HG02943 (cell line): Measurements from ENCODE around the gene MBNL1.

ENCODE experiments used
- ATAC-seq: cut with Tn5 transposase; IDR thresholded peaks from one replicate; pipeline ENCODE4 v1.9.1; 2021; ENCODE audit warnings: mild to moderate bottlenecking, low read depth, moderate library complexity; ENCODE audit not compliant: unreplicated experiment

MBNL1 gene

DNA sequence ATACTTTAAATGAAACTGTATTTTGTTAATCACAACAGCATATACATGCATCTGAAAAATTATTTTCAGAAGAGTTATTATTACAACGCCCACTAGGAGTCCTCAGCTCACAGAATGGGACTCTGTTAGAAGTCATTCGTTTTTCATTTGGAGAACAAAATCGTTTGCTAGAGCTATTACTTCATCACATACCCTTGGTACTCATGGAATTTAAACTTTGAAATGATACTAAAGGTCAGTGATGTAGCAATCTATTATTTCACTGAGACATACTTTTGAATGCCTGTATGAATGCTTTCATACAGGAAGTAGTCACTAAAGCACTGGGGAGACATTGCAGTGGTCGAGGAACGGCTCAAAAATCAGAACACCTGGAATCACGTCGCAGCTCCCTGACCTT, 198.1 kb downstream of the MBNL1 start:
- ATAC-seq, result peak; percentile 68

DNA sequence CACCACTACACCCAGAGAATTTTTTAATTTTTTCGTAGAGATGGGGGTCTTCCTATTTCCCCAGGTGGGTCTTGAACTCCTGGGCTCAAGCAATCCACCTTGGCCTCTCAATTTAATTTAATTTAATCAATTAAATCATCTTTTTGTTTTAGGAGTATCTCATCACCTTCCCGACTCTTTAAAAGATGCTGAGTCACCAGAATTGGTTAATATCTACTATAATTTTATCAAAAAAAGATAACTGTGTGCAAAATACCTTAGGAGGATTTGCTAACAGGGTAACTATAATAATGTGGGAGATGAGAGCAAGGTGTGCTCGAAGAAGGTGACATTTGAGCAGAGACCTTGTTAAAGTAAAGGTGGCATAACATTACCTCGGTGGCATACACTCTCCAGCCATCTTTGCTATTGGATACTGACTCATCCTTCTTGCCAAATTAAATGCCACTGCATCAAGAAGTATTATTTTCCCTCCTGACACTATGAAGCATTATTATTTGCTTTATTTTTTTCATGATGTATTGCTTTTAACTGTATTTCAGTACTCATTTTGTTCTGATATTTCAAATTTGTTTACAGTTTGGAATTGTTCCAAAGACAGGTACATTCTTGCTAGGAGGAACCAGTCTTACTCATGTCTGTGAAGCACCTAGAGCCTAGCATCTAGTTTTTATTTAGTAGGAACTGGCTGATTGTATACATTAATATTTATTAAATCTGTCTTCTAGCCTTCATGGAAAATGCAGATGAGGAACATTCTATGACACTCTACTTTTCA, 200.7 kb downstream of the MBNL1 start:
- no peak for ATAC-seq

DNA sequence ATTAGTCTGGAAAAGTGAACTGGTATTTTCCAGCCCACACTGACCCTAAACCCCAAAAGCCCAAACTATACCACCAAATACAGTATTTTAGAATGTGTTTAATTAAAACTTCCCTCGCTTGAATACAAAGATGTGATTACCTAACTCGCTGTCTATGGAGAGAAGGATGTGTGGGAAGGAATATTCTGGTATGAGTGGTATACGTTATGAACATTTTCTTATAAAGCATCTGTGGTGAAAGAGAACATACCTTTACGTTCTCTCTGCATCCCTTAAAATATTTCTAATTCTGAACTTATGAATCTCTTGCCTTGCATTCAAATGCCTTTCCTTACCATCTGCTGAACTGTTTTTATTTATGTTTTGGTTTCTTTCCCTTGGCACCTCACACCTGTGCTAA, 201.4 kb downstream of the MBNL1 start:
- no peak for ATAC-seq

DNA sequence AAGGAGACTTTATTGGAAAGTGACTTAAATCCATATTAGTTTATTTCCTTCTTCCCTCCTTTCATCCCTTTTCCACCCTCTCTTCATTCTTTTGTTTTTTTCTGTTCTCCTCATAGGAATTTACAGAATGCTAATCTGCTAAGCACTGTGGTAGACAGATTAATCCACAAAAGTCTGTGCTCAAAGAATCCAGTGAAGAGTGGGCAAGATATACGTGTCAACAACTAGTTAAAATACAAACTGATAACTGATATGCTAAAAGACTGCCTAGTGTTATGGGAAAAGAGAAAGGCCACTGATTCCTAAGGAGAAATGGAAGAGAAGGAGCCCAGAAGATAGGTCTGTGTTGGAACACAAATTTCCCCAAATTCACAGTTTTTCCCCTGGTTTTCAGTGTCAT, 202.2 kb downstream of the MBNL1 start:
- no peak for ATAC-seq

DNA sequence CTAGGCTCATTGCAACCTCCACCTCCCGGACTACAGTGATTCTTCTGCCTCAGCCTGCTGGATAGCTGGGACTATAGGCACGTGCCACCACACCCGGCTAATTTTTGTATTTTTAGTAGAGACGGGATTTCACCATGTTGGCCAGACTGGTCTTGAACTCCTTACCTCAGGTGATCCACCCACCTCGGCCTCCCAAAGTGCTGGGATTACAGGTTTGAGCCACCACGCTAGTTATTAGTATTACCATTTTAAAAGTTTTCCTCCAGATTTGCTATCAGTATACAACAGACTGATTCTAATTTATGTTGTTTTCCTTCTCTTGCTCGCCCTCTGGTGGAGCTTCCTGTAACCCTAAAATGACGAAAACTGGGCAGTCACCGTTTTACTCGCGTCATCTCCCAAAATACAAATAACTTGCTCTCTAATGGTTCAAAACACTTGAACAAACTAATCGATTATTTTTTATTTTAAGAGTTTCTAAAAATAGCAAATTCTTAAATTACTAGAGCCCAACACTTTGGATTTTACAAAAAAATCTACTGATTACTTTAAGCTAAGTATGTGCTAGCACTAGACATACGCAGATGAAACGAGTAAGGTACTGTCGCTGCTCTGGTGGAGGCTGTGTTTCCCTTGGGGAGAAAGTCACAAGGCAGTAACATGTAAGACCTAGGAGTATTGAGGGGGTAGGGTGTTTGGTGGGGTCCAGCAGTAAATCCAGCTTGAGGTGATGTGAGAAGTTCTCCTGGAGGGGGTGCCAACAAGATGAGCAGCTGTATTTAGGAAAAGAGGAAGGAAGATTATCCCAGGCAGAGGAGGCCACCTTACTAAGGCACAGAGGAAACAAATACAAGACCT, 203.3 kb downstream of the MBNL1 start:
- ATAC-seq, result peak; percentile 72

DNA sequence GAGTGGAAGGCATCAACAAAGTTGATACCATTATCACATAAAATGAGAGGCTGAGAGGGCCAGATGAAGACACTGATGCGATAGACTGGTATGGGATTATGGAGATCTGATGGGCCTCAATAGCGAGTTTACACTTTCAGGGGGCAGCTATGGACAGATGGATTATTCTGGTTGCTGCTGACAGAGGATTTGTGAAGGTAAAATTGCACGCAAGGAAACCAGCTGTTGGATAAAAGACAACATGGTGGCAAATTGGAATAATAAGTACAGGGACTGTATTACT, 203.9 kb downstream of the MBNL1 start:
- no peak for ATAC-seq

DNA sequence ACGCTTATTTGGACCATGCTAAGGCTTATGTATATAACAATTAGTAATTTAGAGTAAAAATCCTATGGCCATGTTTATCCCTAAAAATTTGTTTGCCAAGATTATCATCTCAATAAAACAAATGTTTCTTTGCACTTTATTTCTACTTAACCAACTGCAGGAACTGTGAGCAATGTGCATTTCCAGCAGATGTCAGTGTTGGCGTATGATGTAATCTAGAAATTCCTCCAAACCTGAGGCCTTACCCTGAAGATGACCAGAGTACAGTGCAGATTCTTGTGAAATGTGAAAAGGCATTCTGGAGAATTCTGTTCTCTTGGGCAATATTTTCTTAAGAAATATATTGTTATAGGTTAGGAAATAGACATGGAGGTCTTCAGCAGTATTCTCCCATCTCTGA, 205.9 kb downstream of the MBNL1 start:
- no peak for ATAC-seq

DNA sequence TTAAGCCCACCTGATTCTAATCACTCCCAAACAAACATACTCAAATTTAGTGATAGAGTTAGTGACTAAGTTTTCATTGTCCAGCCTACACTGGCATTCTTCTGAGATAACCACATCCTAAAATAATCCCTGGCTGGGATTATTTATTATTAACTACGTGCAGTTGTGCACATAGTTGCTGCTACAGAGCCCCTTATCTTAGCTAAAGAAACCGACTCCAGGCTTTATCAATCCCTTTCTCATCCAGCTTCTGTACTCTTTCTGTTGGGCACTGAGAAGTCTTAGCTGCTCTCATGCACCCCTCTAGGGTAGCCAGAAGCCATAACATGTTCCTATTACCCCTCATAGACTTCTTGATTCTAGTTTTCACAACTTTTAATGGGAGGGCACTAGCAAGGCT, 208.7 kb downstream of the MBNL1 start:
- no peak for ATAC-seq

DNA sequence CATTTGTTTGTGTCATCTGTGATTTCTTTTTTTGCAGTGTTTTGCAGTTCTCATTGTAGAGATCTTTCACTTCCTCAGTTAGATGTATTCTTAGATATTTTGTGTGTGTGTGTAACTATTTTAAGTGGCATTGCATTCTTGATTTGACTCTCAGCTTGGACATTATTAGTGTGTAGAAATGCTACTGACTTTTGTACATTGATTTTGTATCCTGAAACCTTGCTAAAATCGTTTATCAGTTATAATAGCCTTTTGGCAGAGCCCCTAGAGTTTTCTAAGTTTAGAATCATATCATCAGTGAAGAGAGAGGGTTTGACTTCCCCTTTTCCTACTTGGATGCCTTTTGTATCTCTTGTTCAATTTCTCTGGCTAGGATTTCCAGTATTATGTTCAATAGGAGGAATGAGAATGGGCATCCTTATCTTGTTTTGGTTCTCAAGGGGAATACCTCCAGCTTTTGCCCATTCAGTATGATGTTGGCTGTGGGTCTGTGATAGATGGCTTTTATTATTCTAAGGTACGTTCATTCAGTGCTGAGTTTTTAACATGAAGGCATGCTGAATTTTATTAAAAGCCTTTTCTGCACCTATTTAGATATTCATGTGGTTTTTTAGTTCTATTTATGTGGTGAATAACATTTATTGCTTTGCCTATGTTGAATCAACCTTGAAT, 211.7 kb downstream of the MBNL1 start:
- ATAC-seq, result peak; percentile 62

DNA sequence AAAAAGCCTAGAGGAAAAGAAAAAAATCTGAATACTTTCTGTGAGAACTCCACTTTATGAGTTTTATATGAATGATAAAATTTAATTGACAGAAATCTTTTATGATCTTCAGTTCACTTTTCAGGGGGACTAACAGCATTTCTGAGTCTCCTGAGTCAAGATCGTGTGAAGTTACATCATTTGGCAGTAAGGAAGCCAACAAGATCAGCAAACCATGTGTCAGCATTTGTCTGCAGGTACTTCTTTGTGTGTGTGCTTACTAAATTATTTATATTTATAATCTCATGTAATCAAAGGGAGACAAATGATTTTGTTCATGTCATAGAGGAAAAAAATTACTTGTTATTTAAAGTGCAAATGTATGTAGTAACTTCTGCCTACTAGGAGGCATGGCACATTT, 217.6 kb downstream of the MBNL1 start:
- no peak for ATAC-seq

DNA sequence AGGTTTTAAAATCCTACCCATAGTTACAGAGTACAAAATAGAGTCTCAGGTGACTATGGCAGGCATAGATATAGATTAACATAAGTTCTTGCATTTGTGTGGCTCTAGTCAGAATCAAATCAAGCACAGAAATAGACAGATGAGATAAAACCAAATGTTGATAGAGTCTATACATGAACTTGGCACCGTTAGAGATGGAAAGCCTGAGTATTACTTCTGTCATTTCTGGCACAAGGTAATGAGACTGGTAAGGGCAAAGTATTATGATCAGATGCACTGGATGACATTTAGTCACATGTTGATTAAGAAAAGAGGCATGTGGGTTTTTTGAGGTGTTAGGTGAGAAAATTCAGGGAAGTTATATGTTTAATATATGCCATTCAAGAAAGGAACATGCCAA, 219.7 kb downstream of the MBNL1 start:
- no peak for ATAC-seq

DNA sequence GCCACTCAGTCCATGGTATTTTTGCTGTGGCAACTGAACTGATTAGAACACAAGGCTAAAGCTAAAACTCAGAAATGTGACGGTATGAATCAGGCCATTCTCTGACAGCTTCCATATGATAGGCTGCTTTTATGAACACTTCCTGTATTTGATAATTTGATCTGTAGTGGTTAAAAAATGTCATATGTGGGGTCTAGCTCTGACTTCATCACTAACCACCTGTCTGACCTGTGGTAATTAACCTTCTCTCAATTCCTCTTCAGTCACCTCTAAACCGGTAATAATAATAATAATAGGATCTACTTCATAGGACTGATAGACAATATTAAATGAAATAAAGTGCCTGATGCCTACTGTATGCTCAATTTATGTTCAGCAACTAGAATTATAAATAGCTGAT, 223.2 kb downstream of the MBNL1 start:
- no peak for ATAC-seq

DNA sequence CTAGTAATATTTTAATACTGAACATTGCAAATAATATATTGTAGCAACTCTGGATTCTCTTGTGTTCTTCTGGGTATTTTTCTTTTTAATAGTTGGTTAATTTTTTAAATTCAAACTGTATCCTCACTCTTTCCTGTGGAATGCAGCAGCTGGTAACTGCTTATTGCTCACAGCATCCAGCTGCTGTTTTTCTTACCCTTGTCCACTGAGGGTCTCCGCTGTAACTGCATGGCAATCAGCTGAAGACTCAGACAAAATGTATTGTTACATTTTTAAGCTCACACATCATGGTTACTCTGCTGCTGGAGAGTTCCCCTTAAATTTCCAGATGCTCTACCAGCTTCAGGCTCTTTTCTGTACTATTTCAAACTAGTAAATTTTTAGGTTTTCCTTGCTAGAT, 227.6 kb downstream of the MBNL1 start:
- ATAC-seq, result no peak

DNA sequence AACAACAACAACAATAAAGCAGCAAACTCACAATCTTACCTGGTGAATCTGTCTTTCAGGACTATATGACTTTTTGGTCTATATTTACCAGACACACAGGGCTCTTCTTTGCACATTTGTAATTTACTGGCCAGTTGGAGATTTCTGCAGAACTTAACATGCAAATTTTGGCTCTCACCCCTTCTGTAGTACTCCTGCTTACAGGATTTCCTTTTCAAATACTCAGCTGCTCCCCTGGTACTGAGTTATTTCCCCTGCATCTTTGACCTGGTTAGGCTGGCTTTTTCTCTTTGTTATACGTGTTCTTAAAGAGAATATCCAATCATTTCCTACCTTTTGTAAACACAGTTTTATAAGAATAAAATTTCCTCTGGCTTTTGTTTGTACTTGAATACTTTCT, 228.0 kb downstream of the MBNL1 start:
- no peak for ATAC-seq

DNA sequence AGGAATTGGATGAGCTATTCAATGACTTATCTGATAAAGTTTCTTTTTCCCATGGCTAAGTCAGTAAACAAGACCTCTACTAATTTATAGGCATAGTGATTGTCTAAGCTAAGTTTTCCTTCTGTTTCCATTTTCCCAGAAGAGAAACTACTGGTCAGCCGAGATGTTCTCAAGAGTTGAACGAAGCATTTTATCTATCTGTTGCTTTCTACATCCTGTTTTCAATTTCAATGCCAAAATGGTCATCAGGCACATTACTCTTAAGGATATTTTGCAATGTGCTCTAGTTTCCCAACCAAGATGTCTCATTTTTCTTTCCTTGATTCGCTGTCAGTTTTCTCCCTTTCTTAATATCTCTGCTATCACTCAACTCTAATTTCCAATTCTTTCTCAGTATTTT, 228.7 kb downstream of the MBNL1 start:
- ATAC-seq, result no peak

DNA sequence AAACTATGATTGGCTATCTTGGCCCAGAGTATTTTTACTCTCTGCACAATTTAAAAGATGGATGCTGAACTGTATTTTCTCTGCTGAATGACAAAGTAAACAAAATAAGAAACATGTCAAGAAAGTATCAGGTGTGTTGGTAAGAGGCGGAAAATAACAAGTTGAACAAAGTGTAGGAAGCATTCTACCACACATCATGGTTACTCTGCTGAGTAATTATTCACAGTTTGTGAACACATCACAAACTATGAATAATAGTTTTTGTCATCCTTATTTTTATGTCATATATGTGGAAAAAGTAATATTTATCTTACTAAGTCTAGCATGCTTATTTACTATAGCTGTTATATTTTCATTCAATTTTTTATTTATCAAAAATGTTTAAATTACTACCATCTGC, 229.2 kb downstream of the MBNL1 start:
- ATAC-seq, result no peak

DNA sequence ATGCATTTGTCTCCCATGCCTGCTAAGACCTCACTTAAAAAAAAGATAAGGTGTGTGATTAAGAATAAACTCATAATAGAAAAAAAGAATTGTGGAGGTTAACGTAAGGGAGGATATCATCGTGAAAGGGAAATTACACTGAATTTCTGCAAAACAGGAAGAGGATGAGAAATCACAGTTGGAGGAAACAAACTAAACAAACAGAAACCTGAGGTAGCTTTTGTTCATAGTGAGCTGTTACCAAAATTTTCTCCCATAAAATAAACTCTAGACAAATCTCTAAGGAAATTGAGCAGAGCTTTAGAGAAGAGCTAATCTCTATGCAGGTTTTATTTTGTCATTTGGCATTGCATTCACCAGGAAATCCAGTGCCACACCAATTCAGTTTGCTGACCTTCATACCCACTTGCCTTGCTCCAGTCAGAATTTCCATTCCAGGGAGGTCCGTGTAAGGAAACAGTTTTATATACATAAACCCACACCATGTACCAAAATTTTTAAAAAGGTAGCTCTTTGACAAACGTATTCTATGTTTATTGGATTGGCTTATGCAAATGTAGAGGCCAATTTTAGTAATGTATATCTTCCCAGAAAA, 231.2 kb downstream of the MBNL1 start:
- ATAC-seq, result no peak

DNA sequence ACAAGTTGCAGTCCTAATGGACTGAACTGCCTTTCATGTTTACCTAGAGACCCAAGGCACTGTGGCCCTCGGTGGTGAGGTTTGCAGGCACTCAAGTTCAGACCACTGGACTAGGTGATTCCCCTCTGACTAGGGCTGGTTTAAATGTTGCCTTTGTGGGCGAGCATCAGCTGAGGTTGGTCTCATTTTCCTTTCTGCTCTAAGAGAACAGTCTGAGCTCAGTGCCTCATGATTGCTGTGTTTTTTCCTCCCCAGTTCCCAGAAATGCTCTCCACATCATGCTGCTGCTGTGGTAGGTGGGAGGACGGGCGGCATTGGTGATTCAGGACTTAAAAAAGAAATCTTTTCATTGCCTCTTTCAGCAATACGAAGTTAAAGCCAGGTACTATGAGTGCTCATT, 237.2 kb downstream of the MBNL1 start:
- peak; percentile 94 for ATAC-seq

DNA sequence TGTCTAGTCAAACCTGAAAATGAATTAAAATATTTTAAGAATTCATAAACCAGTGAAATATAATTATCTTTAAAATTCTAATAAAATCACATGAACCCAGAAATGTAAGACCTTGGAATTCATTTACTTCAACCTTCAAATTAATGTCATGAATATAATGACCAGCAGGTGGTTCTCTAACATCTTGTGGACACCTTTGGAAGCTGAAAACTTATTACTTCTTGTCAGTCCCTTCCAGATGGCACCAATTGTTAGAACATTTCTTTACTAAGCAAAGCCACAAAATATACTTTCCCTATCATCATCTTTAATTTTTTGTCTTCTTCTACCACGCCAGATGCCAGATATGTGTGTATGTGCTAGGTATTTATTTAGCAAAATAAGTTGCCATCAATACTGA, 240.0 kb downstream of the MBNL1 start:
- no peak for ATAC-seq

DNA sequence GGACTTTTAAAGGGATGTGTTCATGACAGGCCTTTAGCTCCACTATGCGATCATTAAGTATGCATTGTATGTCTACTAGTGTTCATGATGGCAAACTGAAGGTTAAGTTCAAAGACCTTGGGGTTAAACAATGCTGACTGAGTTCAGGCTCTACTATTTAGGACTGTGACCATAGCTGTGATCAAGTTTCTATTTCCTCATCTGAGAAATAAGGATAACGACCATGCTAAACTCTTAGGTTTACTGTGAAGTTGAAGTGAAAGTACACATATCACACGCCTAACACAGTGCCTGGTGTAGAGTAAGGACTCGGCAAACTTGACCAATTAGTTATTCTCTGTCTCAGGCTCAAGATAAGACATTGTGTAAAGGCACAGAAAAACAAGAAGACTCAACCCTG, 243.2 kb downstream of the MBNL1 start:
- ATAC-seq, result peak; percentile 69

DNA sequence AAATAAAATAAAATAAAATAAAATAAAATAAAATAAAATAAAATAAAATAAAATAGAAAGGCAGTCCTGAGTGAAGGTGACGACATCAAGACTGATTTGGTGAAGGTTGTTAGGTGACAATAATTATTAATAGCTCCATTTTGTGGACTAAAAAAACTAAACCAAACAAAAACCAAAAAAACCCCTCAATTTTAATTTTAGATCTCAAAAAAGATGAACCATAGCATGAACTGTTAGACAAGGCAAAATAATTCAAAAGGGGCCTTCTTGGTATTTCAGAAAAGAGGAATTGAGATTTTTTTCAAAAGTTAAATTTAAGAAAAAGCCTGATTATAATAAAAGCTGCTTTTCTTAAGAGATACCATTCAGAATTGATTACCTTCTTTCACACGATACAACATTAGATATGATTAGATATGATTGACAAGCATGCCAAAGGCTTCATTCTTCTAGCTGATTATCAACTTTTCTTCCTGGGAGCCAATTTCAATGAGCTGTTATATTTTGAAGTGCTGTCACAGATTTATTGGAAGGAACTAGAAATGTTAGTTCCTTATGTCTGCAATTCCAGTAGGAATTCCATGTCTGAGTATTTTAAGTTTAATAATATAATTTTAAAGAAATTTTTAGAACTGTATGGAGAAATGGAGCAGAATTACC, 244.7 kb downstream of the MBNL1 start:
- ATAC-seq, result no peak
